SK-N-MC (cell line): ENCODE results near the gene APOA1.

Experiments
- EZH2 ChIP-seq: fragments of 200-600 bp; sonication (generic); IDR thresholded peaks from one replicate; pipeline ENCODE4 v1.6.1; 2017; ENCODE audit warnings: antibody characterized with exemption
- FOXP2 ChIP-seq: optimal IDR thresholded peaks from 2 replicates; pipeline ENCODE3; 2011; ENCODE audit warnings: mild to moderate bottlenecking, moderate library complexity; ENCODE audit not compliant: insufficient read depth; ENCODE audit errors: extremely low read length, control extremely low read depth
- POLR2AphosphoS5 ChIP-seq: IDR thresholded peaks from 2 replicates; pipeline ENCODE4 v1.6.1; 2012; ENCODE audit warnings: mild to moderate bottlenecking, low read depth, low read length, borderline replicate concordance

GRCh38 chr11:116822575-116822974 is 14.8 kb downstream of the APOA1 start:
- TF ChIP-seq POLR2AphosphoS5 (no peak), FOXP2 (no peak), EZH2 (no peak)
